Ascending aorta (tissue), 2 donors: ENCODE data around the gene ROBO4. TPM values are rescaled to one million over a fixed set of nuclear protein-coding genes. Genes with fewer than 3 reads are reported as not detected.

Experiments
- DNase-seq, 2 donors: peaks; one replicate each; pipeline ENCODE4 v3.0.0-alpha.2; 2019; ENCODE audit warnings: low spot score in 2 of 2
- H3K27ac ChIP-seq, 2 donors: fragments of 200-600 bp; sonication (generic); one replicate each; pipeline ENCODE4 v1.5.1; 2016 to 2017; ENCODE audit warnings: mild to moderate bottlenecking in 1 of 2
- H3K27me3 ChIP-seq: fragments of 200-600 bp; sonication (generic); one replicate; pipeline ENCODE4 v1.5.1; 2017
- H3K36me3 ChIP-seq, 2 donors: fragments of 200-600 bp; sonication (generic); one replicate each; pipeline ENCODE4 v1.5.1; 2016
- H3K4me1 ChIP-seq, 2 donors: fragments of 200-600 bp; sonication (generic); one replicate each; pipeline ENCODE4 v1.5.1; 2016 to 2017; ENCODE audit warnings: mild to moderate bottlenecking in 1 of 2
- H3K4me3 ChIP-seq, 2 donors: fragments of 200-600 bp; sonication (generic); one replicate each; pipeline ENCODE4 v1.5.1; 2016 to 2017; ENCODE audit warnings: mild to moderate bottlenecking in 1 of 2
- H3K9me3 ChIP-seq, 2 donors: fragments of 200-600 bp; sonication (generic); one replicate each; pipeline ENCODE4 v1.5.1; 2016
- CTCF ChIP-seq, 3 experiments: fragments of 200-600 bp in 2 of 3; fragments of 450-650 bp in 1 of 3; sonication (generic) in 2 of 3; IDR thresholded peaks; one replicate each; pipeline ENCODE4 v1.5.1; 2016 to 2019; ENCODE audit warnings: antibody characterized with exemption in 3 of 3, mild to moderate bottlenecking in 1 of 3, moderate library complexity in 1 of 3
- intact Hi-C: fragments of 100-400 bp; cut with DNase I; formaldehyde crosslinking; loops from one replicate; pipeline ENCODE4 v1.15.1; 2023
- total RNA-seq: library from RNA; depleted of rRNA; stranded (reverse); fragments of >200 nt; gene quantifications from one replicate; pipeline ENCODE4 v1.1.0, GENCODE V29; 2016

The ROBO4 gene
- total RNA-seq, 1 donor from 2014 or later: 51.5 TPM

- intact Hi-C loops: no loop called here
- Histone ChIP-seq H3K9me3 (no peaks in the 10 kb centered on the region), H3K36me3 (no peaks in the 10 kb centered on the region), H3K4me3 (no peak overlapping the region), H3K4me1 (no peaks in the 10 kb centered on the region), H3K27me3 (no peaks in the 10 kb centered on the region), H3K27ac (no peak overlapping the region)
- DNase-seq: peak in 1 of 2 donors; percentile 37
- TF ChIP-seq CTCF (IDR thresholded peaks at IDR 0.05): no peak
Measured at GRCh38 chr11:124886978-124887666, 10.5 kb downstream of the ROBO4 start.

DNA sequence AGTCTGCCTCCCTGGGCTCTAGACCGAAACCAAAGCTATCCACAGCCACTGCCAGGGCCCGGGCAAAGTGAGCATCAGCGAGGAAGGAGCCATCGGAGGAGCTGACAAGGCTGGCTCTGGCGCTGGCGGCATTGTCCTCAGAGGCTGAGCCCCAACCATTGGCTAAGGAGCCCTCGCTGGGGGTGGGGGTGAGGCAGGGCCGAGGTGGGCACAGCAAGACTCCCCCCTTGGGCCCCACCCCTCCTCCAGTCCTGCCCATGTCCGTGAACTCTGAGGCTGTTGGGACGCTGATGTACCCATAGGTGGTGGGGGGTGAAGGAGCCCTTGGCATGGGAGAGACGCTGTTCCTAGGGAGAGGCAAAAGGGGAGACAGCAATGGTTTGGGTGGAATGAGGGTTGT, 11.2 kb downstream of the ROBO4 start:
- TF ChIP-seq CTCF (IDR thresholded peaks at IDR 0.05): no peak
- peak in 1 of 2 donors; percentile 58 for DNase-seq
- intact Hi-C loops: no loop called here
- Histone ChIP-seq H3K4me3 (no peak overlapping the region), H3K9me3 (no peaks in the 10 kb centered on the region), H3K36me3 (no peaks in the 10 kb centered on the region), H3K4me1 (no peaks in the 10 kb centered on the region), H3K27ac (no peak overlapping the region), H3K27me3 (no peaks in the 10 kb centered on the region)

GRCh38 chr11:124884869-124885479, 12.7 kb downstream of the ROBO4 start:
- no peak overlapping the region for H3K27ac ChIP-seq
- no peaks in the 10 kb centered on the region for H3K36me3 ChIP-seq
- no peaks in the 10 kb centered on the region for H3K4me1 ChIP-seq
- H3K27me3 ChIP-seq: no peaks in the 10 kb centered on the region
- H3K4me3 ChIP-seq: no peak overlapping the region
- DNase-seq: peak in 1 of 2 donors; percentile 44
- no peaks in the 10 kb centered on the region for H3K9me3 ChIP-seq
- TF ChIP-seq CTCF (IDR thresholded peaks at IDR 0.05): no peak
- intact Hi-C loops: no loop called here

GRCh38 chr11:124884340-124884739, 13.3 kb downstream of the ROBO4 start:
- DNase-seq: peak in 1 of 2 donors; percentile 38
- no peak overlapping the region for H3K4me3 ChIP-seq
- no peaks in the 10 kb centered on the region for H3K27me3 ChIP-seq
- H3K4me1 ChIP-seq: no peaks in the 10 kb centered on the region
- no peak for TF ChIP-seq CTCF (IDR thresholded peaks at IDR 0.05)
- no peaks in the 10 kb centered on the region for H3K36me3 ChIP-seq
- no peaks in the 10 kb centered on the region for H3K9me3 ChIP-seq
- intact Hi-C loops: no loop called here
- no peak overlapping the region for H3K27ac ChIP-seq

DNA sequence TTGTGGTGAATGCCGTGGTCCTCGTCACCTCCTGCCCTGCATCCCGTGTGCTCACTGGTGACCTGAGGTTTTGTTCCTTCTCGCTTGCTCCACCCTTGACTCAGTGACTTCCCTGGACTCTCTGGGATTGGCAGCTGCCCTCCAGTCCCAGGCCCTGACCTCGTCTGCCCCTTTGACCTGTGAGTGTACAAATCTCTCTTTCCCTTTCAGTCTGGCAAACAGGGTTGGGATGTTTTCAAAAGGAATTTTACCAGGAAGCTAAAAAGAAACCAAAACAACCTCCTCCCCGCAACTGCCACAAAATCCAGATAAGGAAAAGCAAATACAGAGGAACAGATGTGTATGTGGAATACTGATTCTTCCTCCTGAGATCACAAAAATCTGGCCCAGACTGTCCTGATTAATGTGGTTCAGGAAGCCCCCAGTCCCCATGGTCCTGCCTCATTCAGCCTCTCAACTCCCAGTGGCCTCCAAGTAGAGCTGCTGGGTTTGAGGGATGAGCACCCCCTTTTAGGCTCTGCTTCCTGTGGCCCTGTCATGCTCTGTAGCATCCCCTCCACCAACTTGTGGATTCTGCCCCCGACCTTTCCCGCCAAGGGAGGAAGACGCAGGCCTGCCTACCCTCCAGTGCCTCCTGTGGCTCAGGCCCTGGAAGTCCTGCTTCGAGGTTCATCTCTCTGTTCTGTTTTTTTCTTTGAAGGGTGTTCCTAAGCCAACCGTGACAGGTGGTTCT, 15.2 kb downstream of the ROBO4 start:
- H3K27me3 ChIP-seq: no peaks in the 10 kb centered on the region
- H3K9me3 ChIP-seq: no peaks in the 10 kb centered on the region
- peak in 1 of 2 donors; percentile 62 for DNase-seq
- intact Hi-C loops: no loop called here
- H3K4me1 ChIP-seq: no peaks in the 10 kb centered on the region
- peak overlapping the region; percentile 14 to 46 for H3K27ac ChIP-seq
- TF ChIP-seq CTCF (IDR thresholded peaks at IDR 0.05): no peak
- H3K4me3 ChIP-seq: no peak overlapping the region
- H3K36me3 ChIP-seq: no peaks in the 10 kb centered on the region
